Measurements from ENCODE around the gene ETFA. TPM values are rescaled to one million over a fixed set of nuclear protein-coding genes. Genes with fewer than 3 reads are reported as not detected.

Gene ETFA
- total and polyA plus RNA-seq, 2 donors from 2014 or later, result 90.1 to 261 TPM

DNA sequence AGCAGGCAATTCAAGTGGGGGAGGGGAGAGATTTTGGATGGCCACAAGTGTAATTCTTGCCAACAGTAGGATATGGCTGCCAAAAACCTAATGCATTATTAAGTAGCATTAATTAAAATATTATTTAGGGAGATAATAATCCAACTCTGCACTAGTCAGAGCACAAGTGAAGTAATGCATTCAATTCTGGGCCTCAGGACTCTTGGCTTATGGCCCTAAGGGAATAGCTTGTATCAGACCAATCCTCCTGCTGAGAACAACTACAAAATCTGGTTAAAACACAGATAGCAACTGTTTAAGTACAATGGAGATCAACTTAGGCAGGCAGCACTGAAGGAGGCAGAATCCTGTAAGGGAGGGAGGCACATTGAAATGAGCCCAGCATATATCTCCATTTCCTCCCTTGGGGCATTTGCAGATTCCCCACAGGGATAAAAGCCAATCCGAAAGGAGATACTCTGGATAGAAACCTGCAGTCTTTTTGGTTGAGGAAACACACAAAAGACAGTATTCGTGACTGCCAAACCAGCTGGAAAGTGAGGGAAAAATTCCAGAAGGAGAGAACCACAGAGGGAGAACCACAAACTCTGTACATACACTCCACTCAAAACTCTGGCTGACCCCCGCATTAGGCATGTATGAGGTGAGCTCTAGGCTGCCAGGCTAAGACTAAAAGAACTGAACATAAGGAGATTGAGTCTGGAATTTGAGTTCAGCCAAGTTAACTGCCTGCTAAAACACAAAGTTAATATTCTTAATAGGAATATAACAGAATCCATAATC is 57.4 kb downstream of the ETFA start:
- intact Hi-C loops (cut with DNase I), result no loop called here
- no peak overlapping the region for H3K9ac ChIP-seq (ENCODE audit: low read length in 3 of 3)
- TF ChIP-seq, protein P1, sequence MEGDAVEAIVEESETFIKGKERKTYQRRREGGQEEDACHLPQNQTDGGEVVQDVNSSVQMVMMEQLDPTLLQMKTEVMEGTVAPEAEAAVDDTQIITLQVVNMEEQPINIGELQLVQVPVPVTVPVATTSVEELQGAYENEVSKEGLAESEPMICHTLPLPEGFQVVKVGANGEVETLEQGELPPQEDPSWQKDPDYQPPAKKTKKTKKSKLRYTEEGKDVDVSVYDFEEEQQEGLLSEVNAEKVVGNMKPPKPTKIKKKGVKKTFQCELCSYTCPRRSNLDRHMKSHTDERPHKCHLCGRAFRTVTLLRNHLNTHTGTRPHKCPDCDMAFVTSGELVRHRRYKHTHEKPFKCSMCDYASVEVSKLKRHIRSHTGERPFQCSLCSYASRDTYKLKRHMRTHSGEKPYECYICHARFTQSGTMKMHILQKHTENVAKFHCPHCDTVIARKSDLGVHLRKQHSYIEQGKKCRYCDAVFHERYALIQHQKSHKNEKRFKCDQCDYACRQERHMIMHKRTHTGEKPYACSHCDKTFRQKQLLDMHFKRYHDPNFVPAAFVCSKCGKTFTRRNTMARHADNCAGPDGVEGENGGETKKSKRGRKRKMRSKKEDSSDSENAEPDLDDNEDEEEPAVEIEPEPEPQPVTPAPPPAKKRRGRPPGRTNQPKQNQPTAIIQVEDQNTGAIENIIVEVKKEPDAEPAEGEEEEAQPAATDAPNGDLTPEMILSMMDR (IDR thresholded peaks at IDR 0.05; ENCODE audit: borderline replicate concordance, extremely low read depth, insufficient read depth), result no peak
- no peaks in the 10 kb centered on the region for H3K9me3 ChIP-seq (ENCODE audit: control insufficient read depth in 2 of 3, insufficient read depth in 1 of 3, low read length in 3 of 3)
- no peak for FAIRE-seq
- no peak overlapping the region for H3K27ac ChIP-seq (ENCODE audit: low read depth in 2 of 2, low read length in 2 of 2)
- no peak for DNase-seq
- peaks cover 0 to 3% (median 2%) of the 10 kb centered on the region in 3 donors for H3K36me3 ChIP-seq (ENCODE audit: control insufficient read depth in 2 of 3, insufficient read depth in 3 of 3, low read length in 3 of 3)
- no peaks in the 10 kb centered on the region for H3K4me1 ChIP-seq (ENCODE audit: control insufficient read depth in 2 of 3, insufficient read depth in 2 of 3, low read depth in 1 of 3, low read length in 3 of 3)
- H3K4me3 ChIP-seq (ENCODE audit: low read length in 3 of 3), result no peak overlapping the region
- H3K27me3 ChIP-seq (ENCODE audit: control insufficient read depth, insufficient read depth, low read length), result no peaks in the 10 kb centered on the region

DNA sequence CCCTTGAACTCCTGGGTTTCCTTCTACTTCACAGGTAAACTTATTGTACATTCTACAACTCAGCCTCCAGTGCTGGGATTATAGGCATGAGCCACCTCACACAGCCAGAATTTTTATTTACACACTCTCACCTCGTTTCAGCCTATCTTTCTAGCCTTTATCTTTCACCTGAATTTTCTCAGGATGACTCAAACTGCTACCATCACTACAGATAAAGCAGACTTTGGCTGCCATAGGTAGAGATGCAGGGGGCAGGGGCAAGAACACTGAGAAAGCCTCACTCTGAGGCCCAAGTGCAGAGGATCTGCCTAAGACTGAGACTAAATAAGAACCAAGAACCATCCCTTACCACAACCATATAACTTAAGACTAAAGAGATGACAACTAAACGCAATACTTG is 59.0 kb downstream of the ETFA start:
- TF ChIP-seq, protein P1 (IDR thresholded peaks at IDR 0.05; ENCODE audit: borderline replicate concordance, extremely low read depth, insufficient read depth), result no peak
- Histone ChIP-seq H3K36me3 (ENCODE audit: control insufficient read depth in 2 of 3, insufficient read depth in 3 of 3, low read length in 3 of 3) (peaks cover 0 to 3% (median 2%) of the 10 kb centered on the region in 3 donors), H3K9me3 (ENCODE audit: control insufficient read depth in 2 of 3, insufficient read depth in 1 of 3, low read length in 3 of 3) (no peaks in the 10 kb centered on the region), H3K27me3 (ENCODE audit: control insufficient read depth, insufficient read depth, low read length) (no peaks in the 10 kb centered on the region), H3K4me1 (ENCODE audit: control insufficient read depth in 2 of 3, insufficient read depth in 2 of 3, low read depth in 1 of 3, low read length in 3 of 3) (no peaks in the 10 kb centered on the region), H3K4me3 (ENCODE audit: low read length in 3 of 3) (no peak overlapping the region), H3K27ac (ENCODE audit: low read depth in 2 of 2, low read length in 2 of 2) (no peak overlapping the region), H3K9ac (ENCODE audit: low read length in 3 of 3) (no peak overlapping the region)
- intact Hi-C loops (cut with DNase I), result no loop called here
- DNase-seq (no peak), FAIRE-seq (no peak)

DNA sequence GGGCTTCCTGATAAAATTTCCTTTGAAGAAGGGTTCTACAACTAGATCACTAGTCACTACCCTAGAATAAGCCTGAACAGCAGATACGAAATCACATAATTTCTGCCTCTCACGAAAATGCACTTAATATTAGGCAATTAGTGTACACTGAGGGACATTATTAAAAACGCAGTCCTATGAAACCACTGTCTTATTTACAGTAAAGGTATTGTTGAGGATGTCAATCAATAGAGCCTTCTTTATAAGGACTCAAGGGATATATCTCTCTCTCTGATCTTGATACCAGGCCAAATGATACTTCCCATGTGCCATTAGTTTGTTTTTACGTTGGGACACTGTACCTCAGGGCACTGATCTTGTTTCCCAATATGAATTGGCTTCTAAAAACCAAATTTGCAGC is 59.6 kb downstream of the ETFA start:
- Histone ChIP-seq H3K9ac (ENCODE audit: low read length in 3 of 3) (no peak overlapping the region), H3K4me3 (ENCODE audit: low read length in 3 of 3) (no peak overlapping the region), H3K27ac (ENCODE audit: low read depth in 2 of 2, low read length in 2 of 2) (no peak overlapping the region), H3K4me1 (ENCODE audit: control insufficient read depth in 2 of 3, insufficient read depth in 2 of 3, low read depth in 1 of 3, low read length in 3 of 3) (no peaks in the 10 kb centered on the region), H3K27me3 (ENCODE audit: control insufficient read depth, insufficient read depth, low read length) (no peaks in the 10 kb centered on the region), H3K9me3 (ENCODE audit: control insufficient read depth in 2 of 3, insufficient read depth in 1 of 3, low read length in 3 of 3) (no peaks in the 10 kb centered on the region), H3K36me3 (ENCODE audit: control insufficient read depth in 2 of 3, insufficient read depth in 3 of 3, low read length in 3 of 3) (peaks cover 0 to 3% (median under 1%) of the 10 kb centered on the region in 3 donors)
- intact Hi-C loops (cut with DNase I), result no loop called here
- DNase-seq (no peak), FAIRE-seq (no peak)
- TF ChIP-seq, protein P1 (IDR thresholded peaks at IDR 0.05; ENCODE audit: borderline replicate concordance, extremely low read depth, insufficient read depth), result no peak
